ENCODE measurements around the gene MCTP1.

- TF ChIP-seq CTCF (IDR thresholded peaks at IDR 0.05; ENCODE audit: insufficient read depth, low read length) (no peak), SPI1 (IDR thresholded peaks at IDR 0.05; ENCODE audit: borderline replicate concordance, low read depth) (peak; percentile 16; the same call in 1 of the 2 replicates), GABPA (IDR thresholded peaks at IDR 0.05; ENCODE audit: low read depth) (no peak)
Measured at GRCh38 chr5:95162231-95162992, 122.5 kb downstream of the MCTP1 start.
